Right atrium auricular region (tissue), 2 donors: Measurements from ENCODE around the gene TMED4. TPM values are rescaled to one million over a fixed set of nuclear protein-coding genes. Genes with fewer than 3 reads are reported as not detected.

Source experiments
- DNase-seq: peaks from one replicate; pipeline ENCODE4 v3.0.0-alpha.2; 2019; ENCODE audit warnings: low spot score
- H3K27ac ChIP-seq, 2 donors: fragments of 200-600 bp; sonication (generic); 1 replicate in 1 of 2; 2 replicates in 1 of 2; pipeline ENCODE4 v1.5.1; 2016 to 2019
- H3K27me3 ChIP-seq, 2 donors: fragments of 200-600 bp; sonication (generic); one replicate each; pipeline versions ENCODE4 v1.5.1 to v1.6.0; 2017 to 2019
- H3K36me3 ChIP-seq: fragments of 200-600 bp; sonication (generic); one replicate; pipeline ENCODE4 v1.5.1; 2016
- H3K4me1 ChIP-seq, 2 donors: fragments of 200-600 bp; sonication (generic); one replicate each; pipeline versions ENCODE4 v1.5.1 to v1.6.0; 2017 to 2019
- H3K4me3 ChIP-seq, 2 donors: fragments of 200-600 bp; sonication (generic); 1 replicate in 1 of 2; 2 replicates in 1 of 2; pipeline ENCODE4 v1.5.1; 2017 to 2019; ENCODE audit warnings: mild to moderate bottlenecking in 1 of 2, moderate library complexity in 1 of 2
- H3K9me3 ChIP-seq, 2 donors: fragments of 200-600 bp; sonication (generic); one replicate each; pipeline ENCODE4 v1.5.1; 2019
- CTCF ChIP-seq, 2 donors: fragments of 200-600 bp; sonication (generic); IDR thresholded peaks; one replicate each; pipeline ENCODE4 v1.5.1; 2019; ENCODE audit warnings: antibody characterized with exemption in 2 of 2
- total RNA-seq, 2 donors: library from RNA; depleted of rRNA; stranded (reverse); fragments of >200 nt; gene quantifications; one replicate each; pipeline ENCODE4 v1.1.0, GENCODE V29; 2016

The TMED4 gene
- total RNA-seq, 2 donors from 2014 or later: 113 to 120 TPM

GRCh38 chr7:44587843-44588711 is 6.0 kb upstream of the TMED4 start:
- no peak overlapping the region for H3K27ac ChIP-seq
- H3K36me3 ChIP-seq: no peaks in the 10 kb centered on the region
- no peak for DNase-seq
- peaks cover 0 to 4% of the 10 kb centered on the region in 2 donors for H3K4me1 ChIP-seq
- no peaks in the 10 kb centered on the region for H3K27me3 ChIP-seq
- TF ChIP-seq CTCF (IDR thresholded peaks at IDR 0.05): peak in 1 of 2 donors; percentile 75
- no peak overlapping the region for H3K4me3 ChIP-seq
- no peaks in the 10 kb centered on the region for H3K9me3 ChIP-seq

DNA sequence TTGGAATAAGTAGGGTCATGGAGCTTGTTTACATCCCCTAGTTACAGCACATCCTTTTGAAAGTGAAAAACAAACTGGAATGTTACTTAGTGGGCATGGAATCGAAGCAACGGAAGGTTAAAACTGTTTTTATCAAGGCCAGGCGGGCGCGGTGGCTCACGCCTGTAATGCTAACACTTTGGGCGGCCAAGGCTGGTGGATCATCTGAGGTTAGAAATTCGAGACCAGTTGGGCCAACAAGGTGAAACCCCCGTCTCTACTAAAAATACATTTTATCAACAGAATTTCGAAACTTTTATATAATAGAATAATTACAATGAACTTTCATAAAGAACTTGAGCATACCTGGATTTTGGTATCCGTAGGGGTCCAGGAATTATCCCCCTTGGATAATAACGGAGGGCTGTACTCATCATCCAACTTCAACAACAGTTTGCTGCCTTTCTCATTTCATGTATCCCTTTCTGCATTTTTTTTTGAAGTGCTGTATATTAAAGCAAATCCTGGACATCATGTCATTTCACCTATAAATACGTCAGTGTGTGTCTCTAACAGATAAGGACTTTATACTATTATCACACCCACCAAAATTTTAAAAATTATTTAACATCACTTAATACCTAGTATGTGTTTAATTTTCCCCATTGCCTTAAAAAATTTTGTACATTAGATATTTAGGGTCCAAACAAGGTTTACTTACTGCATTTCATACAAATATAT is 1.3 kb upstream of the TMED4 start:
- Histone ChIP-seq H3K9me3 (no peaks in the 10 kb centered on the region), H3K4me1 (peaks cover 0 to 26% of the 10 kb centered on the region in 2 donors), H3K27me3 (no peaks in the 10 kb centered on the region), H3K36me3 (peaks cover 26% of the 10 kb centered on the region), H3K4me3 (peak overlapping the region; percentile 54 to 96), H3K27ac (peak overlapping the region; percentile 98)
- no peak for TF ChIP-seq CTCF (IDR thresholded peaks at IDR 0.05)
- no peak for DNase-seq

DNA sequence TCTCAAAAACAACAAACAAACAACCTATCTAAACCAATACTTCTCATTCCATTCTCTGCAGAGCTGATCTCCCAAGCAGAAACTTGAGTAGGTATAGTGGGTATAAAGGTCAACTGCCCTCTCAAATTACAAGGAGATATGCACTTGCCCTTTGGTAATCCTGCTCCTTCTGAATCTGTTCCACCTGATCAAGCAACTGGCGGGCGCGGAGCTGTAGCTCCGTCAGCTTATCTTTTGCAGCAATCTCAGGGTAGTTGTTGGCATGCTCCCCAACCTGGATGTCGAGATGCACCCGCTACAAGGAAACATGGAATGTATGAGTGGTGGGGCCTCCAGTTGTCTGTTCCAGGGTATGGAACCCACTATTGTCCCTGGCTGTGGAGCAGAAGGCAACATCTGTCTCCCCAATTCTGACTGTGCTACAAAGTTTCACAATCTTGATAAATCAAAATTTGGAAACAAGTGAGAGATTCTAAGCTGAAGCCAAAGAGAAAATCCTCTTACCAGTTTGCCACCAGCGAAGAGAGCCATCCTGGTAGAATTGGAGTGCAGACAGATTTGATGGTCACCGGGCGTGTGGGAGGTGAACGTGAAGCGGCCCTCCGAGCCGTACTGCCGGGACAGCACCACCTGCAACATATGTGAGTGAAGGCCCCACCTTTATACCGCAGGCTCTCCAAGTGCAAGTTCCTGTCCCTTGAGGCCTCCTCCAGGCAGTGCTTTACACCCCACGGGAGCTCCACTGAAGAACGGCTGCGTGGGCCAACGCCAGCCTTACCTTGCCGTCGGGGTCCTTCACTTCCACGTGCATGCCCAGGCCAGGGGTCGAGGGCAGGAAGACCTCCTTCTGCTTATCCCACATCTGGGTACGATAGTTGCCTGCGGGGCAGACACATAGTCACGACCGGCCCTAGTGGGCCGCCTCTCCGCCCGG is 819 bp downstream of the TMED4 start:
- no peak for TF ChIP-seq CTCF (IDR thresholded peaks at IDR 0.05)
- Histone ChIP-seq H3K9me3 (no peaks in the 10 kb centered on the region), H3K4me3 (peak overlapping the region; percentile 79 to 96), H3K27me3 (no peaks in the 10 kb centered on the region), H3K36me3 (peaks cover 31% of the 10 kb centered on the region), H3K27ac (peak overlapping the region; percentile 98), H3K4me1 (peaks cover 0 to 26% of the 10 kb centered on the region in 2 donors)
- no peak for DNase-seq

DNA sequence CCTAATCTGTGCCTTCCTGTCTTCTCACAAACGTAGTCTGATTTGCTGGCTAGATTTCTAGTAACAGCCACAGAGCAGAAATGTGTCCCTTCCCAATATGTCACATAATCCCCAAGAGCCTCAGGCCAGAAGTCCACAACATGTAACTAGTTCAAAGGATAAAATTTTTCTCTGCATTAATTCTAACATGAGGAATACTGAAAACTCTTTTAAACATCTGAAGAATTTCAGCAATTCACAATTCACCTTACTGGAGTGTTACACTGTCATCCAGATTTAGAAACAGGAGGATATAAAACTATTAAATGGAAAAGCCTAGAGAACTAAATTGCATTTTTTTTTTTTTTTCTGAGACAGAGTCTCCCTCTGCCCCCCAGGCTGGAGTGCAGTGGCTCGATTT is 5.8 kb downstream of the TMED4 start:
- no peaks in the 10 kb centered on the region for H3K9me3 ChIP-seq
- DNase-seq: no peak
- no peak overlapping the region for H3K4me3 ChIP-seq

More for the DNA sequence above, 5.8 kb downstream of the TMED4 start:
- peaks cover 46% of the 10 kb centered on the region for H3K36me3 ChIP-seq
- no peaks in the 10 kb centered on the region for H3K27me3 ChIP-seq
- no peak overlapping the region for H3K27ac ChIP-seq
- no peak for TF ChIP-seq CTCF (IDR thresholded peaks at IDR 0.05)
- H3K4me1 ChIP-seq: peaks cover 0 to 43% of the 10 kb centered on the region in 2 donors
